D721Med (cell line): ENCODE results near the gene PREP.
"Not testable (repeated sequence)": the region's sequence is repeated elsewhere in the genome, so short reads cannot be mapped to it uniquely, and the experiment has no call there.

Experiments used
- DNase-seq: peaks from one replicate; pipeline ENCODE4 v3.0.0; 2011; ENCODE audit warnings: low spot score; ENCODE audit not compliant: insufficient read length
- FAIRE-seq: peaks from 2 replicates; lab custom pipeline; 2011; peaks lifted over from hg19 to GRCh38; lab: Jason Lieb, UNC
- TF ChIP-seq, protein P1 (sequence below): IDR thresholded peaks from 2 replicates; pipeline ENCODE4 v1.5.1; 2012; ENCODE audit warnings: mild to moderate bottlenecking, control low read depth; ENCODE audit not compliant: insufficient read depth; ENCODE audit errors: missing control alignments

PREP gene

GRCh38 chr6:105424175-105424783, 21.4 kb upstream of the PREP start:
- DNase-seq (no peak), FAIRE-seq (no peak)
- TF ChIP-seq, protein P1, sequence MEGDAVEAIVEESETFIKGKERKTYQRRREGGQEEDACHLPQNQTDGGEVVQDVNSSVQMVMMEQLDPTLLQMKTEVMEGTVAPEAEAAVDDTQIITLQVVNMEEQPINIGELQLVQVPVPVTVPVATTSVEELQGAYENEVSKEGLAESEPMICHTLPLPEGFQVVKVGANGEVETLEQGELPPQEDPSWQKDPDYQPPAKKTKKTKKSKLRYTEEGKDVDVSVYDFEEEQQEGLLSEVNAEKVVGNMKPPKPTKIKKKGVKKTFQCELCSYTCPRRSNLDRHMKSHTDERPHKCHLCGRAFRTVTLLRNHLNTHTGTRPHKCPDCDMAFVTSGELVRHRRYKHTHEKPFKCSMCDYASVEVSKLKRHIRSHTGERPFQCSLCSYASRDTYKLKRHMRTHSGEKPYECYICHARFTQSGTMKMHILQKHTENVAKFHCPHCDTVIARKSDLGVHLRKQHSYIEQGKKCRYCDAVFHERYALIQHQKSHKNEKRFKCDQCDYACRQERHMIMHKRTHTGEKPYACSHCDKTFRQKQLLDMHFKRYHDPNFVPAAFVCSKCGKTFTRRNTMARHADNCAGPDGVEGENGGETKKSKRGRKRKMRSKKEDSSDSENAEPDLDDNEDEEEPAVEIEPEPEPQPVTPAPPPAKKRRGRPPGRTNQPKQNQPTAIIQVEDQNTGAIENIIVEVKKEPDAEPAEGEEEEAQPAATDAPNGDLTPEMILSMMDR: peak; percentile 76

DNA sequence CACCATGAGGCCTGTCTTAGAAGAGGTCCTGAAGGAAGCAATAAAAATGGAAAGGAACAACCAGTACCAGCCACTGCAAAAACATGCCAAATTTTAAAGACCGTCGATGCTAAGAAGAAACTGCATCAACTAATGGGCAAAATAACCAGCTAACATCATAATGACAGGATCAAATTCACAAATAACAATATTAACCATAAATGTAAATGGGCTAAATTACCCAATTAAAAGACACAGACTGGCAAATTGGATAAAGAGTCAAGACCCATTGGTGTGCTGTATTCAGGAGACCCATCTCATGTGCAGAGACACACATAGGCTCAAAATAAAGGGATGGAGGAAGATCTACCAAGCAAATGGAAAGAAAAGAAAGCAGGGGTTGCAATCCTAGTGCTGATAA, 14.1 kb upstream of the PREP start:
- not testable (repeated sequence) for DNase-seq, FAIRE-seq

DNA sequence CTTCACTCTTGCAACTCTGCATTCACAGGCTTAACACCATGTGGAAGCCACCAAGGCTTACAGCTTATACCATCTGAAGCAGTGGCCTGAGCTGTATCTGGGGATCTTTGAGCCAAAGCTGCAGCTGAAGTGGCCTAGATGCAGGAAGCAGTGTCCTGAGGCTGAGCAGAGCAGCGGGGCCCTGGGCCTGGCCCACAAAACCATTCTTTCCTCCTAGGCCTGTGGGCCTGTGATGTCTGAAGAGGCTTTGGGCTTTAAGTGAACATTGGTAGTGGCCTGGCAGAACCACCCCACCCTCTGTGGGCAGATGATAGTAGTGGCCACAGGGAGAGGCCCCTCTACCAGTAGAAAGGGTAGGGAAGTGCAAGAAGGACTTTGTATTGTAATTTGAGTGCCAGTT, 6.9 kb upstream of the PREP start:
- DNase-seq (no peak), FAIRE-seq (no peak)
- TF ChIP-seq, protein P1: no peak

- DNase-seq (no peak), FAIRE-seq (no peak)
- TF ChIP-seq, protein P1: no peak
These were observed 568 bp downstream of the PREP start for GRCh38 chr6:105402090-105402938.

DNA sequence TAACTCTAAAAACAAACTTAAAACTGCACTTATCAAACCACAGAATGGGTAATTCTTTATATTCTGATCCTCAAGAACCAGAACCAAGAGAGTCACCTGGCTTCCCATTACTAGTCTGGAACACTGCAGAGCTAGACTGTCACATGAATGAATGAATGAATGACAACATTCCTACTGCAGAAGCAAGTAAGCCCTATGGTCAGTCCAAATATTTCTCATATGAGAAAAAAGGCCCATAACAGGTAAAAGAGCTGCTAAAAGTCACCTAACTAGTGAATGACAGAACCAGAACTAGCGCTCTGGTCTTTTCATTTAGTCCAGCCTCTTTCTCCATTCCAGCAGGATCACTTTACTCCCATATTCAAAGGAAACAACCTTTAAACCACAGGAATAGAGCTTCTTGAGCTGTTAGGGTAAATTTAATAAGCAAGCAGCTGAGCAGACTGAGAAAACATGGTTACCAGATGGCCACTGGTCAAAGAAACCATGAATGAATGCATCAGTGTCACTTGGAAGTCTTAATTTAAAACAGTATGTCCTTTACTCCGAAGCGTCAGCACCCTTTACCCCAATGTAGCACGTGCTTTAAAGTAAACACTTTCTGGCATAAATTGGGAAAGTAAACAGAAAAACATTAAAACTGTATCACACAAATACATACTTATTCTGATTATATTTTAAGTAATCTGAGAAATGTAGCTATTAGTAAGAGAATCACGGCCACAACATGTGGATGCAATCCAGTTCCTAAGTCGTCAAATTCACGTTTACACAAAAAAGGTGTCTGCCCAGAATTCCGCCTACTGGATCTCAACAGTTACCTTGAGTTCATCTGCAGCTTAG, 1.4 kb downstream of the PREP start:
- TF ChIP-seq, protein P1: no peak
- DNase-seq (no peak), FAIRE-seq (no peak)

GRCh38 chr6:105400501-105400900, 2.4 kb downstream of the PREP start:
- DNase-seq (no peak), FAIRE-seq (no peak)
- TF ChIP-seq, protein P1: no peak

DNA sequence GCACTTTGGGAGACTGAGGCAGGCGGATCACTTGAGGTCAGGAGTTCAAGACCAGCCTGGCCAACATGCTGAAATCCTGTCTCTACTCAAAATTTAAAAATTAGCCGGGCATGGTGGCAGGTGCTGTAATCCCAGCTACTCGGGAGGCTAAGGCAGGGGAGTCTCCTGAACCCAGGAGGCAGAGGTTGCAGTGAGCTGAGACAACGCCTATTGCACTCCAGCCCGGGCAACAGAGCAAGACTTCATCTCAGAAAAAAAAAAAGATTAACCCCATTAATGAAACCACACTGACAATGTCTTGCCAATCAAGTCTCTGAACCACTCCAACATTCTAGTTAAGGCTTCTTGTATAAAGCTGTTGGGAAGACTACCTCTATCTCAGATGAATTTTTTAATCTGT, 4.0 kb downstream of the PREP start:
- no peak for DNase-seq
- FAIRE-seq: no peak
- TF ChIP-seq, protein P1: no peak
